Liver (tissue), 3 donors: ENCODE results near the gene MBD4.

Experiments
- ATF3 ChIP-seq: IDR thresholded peaks from 2 replicates; pipeline ENCODE4 v1.6.1; 2016; ENCODE audit warnings: antibody characterized with exemption
- CTCF ChIP-seq: fragments of 150-350 bp; IDR thresholded peaks from 2 replicates; pipeline ENCODE4 v1.5.1; 2017; ENCODE audit warnings: improper control_type of control experiment, low read depth, low read length; ENCODE audit not compliant: missing input control
- EGR1 ChIP-seq, 2 donors: IDR thresholded peaks; 2 replicates each; pipeline ENCODE4 v1.6.1; 2016 to 2018; ENCODE audit warnings: antibody characterized with exemption in 2 of 2, low read depth in 2 of 2
- FOXA2 ChIP-seq: IDR thresholded peaks from 2 replicates; pipeline ENCODE4 v1.6.1; 2016; ENCODE audit warnings: antibody characterized with exemption
- JUND ChIP-seq, 2 donors: IDR thresholded peaks; 2 replicates each; pipeline ENCODE4 v1.6.1; 2016; ENCODE audit warnings: antibody characterized with exemption in 2 of 2
- MAX ChIP-seq: IDR thresholded peaks from 2 replicates; pipeline ENCODE4 v1.6.1; 2016; ENCODE audit warnings: antibody characterized with exemption
- RAD21 ChIP-seq, 2 donors: IDR thresholded peaks; 2 replicates each; pipeline ENCODE4 v1.6.1; 2016; ENCODE audit warnings: antibody characterized with exemption in 2 of 2, mild to moderate bottlenecking in 2 of 2
- REST ChIP-seq: IDR thresholded peaks from 2 replicates; pipeline ENCODE4 v1.6.1; 2016; ENCODE audit warnings: antibody characterized with exemption, mild to moderate bottlenecking
- RXRA ChIP-seq, 2 donors: IDR thresholded peaks; 2 replicates each; pipeline ENCODE4 v1.6.1; 2017 to 2018; ENCODE audit warnings: antibody characterized with exemption in 2 of 2, mild to moderate bottlenecking in 1 of 2
- SP1 ChIP-seq: IDR thresholded peaks from 2 replicates; pipeline ENCODE4 v1.6.1; 2018; ENCODE audit warnings: antibody characterized with exemption, mild to moderate bottlenecking
- TAF1 ChIP-seq: conservative IDR thresholded peaks from 2 replicates; pipeline ENCODE4 v1.6.1; 2016; ENCODE audit warnings: antibody characterized with exemption, mild to moderate bottlenecking
- YY1 ChIP-seq: IDR thresholded peaks from 2 replicates; pipeline ENCODE4 v1.6.1; 2016; ENCODE audit warnings: antibody characterized with exemption, mild to moderate bottlenecking
- ZBTB33 ChIP-seq: IDR thresholded peaks from 2 replicates; pipeline ENCODE4 v1.6.1; 2016; ENCODE audit warnings: antibody characterized with exemption
- donor health status: healthy.
- donor health status: healthy.

GRCh38 chr3:129387487-129387886, 52.3 kb downstream of the MBD4 start:
- TF ChIP-seq CTCF = no peak
- TF ChIP-seq ATF3 = no peak
- TF ChIP-seq RAD21 (IDR thresholded peaks at IDR 0.05) = no peak
- TF ChIP-seq YY1 = no peak
- TF ChIP-seq MAX = no peak
- TF ChIP-seq JUND (IDR thresholded peaks at IDR 0.05) = no peak
- TF ChIP-seq SP1 = no peak
- TF ChIP-seq TAF1 = no peak
- no peak for TF ChIP-seq EGR1 (IDR thresholded peaks at IDR 0.05; ENCODE audit: low read depth in 2 of 2)
- TF ChIP-seq REST = no peak
- TF ChIP-seq ZBTB33 = no peak
- no peak for TF ChIP-seq FOXA2
- TF ChIP-seq RXRA (IDR thresholded peaks at IDR 0.05) = no peak
